HG03175 (cell line): ENCODE measurements around the gene SPC24.
"Not testable (repeated sequence)": the region's sequence is repeated elsewhere in the genome, so short reads cannot be mapped to it uniquely, and the experiment has no call there.

Experiments
- ATAC-seq: cut with Tn5 transposase; IDR thresholded peaks from one replicate; pipeline ENCODE4 v1.9.1; 2021; ENCODE audit warnings: mild to moderate bottlenecking, moderate library complexity; ENCODE audit not compliant: unreplicated experiment

The SPC24 gene

GRCh38 chr19:11166281-11167142, 10.9 kb upstream of the SPC24 start:
- no peak for ATAC-seq

GRCh38 chr19:11165486-11166030, 10.0 kb upstream of the SPC24 start:
- no peak for ATAC-seq

- ATAC-seq = no peak
Measured at GRCh38 chr19:11164879-11165406, 9.4 kb upstream of the SPC24 start.

GRCh38 chr19:11164296-11164695, 8.7 kb upstream of the SPC24 start:
- ATAC-seq = no peak

GRCh38 chr19:11160440-11160768, 4.8 kb upstream of the SPC24 start:
- not testable (repeated sequence) for ATAC-seq

- no peak for ATAC-seq
Measured at GRCh38 chr19:11159598-11160439, 4.2 kb upstream of the SPC24 start.

DNA sequence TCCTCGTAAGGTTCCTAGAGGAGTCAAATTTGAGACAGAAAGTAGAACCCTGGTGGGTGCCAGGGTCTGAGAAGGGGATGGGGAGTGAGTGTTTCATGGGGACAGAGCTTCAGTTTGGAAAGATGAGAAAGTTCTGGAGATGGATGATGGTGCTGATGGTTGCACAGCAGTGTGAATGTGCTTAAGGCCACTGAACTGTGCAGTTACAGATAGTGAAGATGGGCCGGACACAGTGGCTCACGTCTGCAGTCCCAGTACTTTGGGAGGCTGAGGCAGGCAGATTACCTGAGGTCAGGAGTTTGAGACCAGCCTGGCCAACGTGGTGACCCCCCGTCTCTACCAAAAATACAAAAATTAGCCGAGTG, 917 bp downstream of the SPC24 start:
- no peak for ATAC-seq

GRCh38 chr19:11152318-11153062, 3.1 kb downstream of the SPC24 start:
- no peak for ATAC-seq

DNA sequence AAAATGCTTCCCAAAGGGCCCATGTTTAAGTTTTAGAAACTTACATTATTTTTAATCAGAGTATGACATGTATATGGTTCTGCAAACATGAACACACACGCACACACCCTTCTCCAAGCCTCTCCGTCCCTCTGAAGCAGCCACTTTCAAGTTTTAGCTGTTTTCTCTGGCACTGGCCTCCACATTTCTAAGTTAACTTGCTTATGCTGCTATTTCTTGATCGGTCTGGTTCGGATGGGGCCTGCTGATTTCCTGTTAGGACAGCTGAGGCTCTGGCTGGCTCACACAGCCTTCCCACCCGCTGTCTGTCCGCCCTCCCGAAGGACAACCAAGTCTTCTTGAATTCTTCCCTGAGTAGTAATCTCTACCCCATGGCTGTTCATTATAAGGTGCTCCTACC, 4.4 kb downstream of the SPC24 start:
- no peak for ATAC-seq

- ATAC-seq = no peak
Measured at GRCh38 chr19:11148001-11148400, 7.6 kb downstream of the SPC24 start.

DNA sequence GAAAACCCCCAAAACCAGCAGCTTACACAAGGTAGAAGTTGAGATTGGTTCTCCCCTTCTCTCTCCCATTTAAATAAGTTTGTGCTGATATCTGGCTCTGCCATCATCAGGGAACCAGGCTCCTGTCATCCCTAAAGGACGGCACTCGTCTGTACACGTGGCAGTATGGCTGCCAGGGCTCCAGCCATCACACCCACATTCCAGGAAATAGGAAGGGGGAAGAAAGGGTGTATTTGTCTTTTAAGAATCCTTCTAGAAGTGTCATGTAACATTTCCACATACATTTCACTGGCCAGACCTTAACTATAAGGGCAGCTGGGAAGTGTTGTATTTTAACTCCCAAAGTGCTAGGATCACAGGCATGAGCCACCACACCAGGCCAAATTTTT, 10.1 kb downstream of the SPC24 start:
- no peak for ATAC-seq

- no peak for ATAC-seq
Measured at GRCh38 chr19:11142528-11143171, 12.9 kb downstream of the SPC24 start.

DNA sequence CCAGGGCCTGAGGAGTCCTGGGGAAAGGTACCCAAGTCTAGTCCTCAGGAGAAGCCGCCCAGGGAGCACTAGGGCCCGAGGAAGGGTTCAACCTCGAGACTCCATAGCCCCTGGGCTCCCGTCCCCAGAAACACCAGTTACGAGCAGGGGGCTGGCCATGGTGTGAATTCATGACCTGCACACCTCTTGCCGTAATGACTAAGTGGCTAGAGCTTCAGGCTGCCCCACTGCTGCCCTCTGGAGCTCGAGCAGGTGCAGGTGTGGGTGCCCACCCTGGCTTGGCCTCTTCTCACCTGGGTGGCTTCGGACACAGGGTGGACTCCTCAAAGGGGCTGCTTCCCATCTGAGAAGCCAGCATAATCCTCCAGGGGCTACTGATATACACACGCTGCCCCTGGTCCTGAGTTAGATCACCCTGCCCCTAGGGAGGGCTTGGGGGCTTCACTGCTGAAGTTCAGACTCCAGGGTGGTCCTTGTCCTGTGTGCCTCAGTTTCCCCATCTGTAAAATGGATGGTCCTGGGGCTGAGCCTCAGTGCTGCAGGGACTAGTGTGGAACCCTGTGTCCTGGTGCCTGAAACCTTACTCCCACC, 13.6 kb downstream of the SPC24 start:
- no peak for ATAC-seq

- ATAC-seq = no peak
Measured at GRCh38 chr19:11140896-11141295, 14.7 kb downstream of the SPC24 start.

DNA sequence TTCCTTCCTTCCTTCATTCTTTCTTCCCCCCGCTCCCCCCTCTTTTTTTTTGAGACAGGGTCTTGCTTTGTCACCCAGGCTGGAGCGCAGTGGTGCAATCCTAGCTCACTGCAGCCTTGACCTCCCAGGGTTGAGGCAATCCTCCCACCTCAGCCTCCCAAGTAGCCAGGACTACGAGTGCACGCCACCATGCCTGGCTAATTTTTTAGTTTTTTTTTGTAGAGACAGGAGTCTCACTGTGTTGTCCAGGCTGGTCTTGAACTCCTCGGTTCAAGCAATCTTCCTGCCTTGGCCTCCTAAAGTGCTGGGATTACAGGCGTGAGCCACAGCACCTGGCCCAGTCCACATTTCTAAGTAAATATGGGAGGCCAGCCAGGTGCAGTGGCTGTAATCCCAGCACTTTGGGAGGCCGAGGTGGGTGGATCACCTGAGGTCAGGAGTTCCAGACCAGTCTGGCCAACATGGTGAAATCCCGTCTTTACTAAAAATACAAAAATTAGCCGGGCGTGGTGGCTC, 15.5 kb downstream of the SPC24 start:
- not testable (repeated sequence) for ATAC-seq

- no peak for ATAC-seq
Measured at GRCh38 chr19:11138601-11139300, 16.8 kb downstream of the SPC24 start.

DNA sequence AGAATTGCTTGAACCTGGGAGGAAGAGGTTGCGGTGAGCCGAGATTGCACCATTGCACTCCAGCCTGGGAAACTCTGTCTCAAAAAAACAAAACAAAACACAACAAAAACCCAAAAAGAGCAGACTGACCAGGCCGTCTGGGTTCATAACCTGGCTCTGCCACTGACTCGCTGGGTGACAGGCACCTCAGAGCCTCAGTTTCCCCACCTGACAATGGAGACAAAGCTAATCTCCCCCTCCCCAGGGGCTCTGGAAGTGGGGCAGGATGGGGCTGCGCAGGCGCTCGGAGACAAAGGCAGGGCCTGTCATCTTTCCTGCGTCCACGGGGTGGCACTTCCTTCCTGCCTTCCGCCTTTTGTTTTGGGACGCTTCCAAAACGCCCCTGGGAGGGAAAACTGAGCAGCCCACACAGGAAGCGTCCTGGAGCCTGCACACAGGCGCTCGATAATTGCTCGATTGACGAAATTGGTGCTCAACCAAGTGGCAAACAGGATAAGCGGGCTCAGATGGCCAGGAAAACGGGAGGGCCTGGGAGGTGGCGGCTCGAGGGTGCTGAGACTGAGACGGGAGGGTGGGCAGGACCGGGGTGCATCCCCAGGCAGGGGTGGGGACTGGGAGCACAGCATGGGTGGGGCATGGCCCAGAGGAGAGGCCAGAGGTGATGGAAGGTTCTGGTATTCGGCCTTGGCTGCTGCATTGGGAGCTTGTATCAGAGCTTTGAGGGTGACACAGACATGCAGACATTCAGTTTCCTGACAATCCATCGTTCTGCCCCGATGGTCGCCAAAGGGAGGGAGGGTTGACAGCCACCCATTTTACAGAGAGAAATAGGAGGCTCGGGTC, 17.8 kb downstream of the SPC24 start:
- no peak for ATAC-seq

DNA sequence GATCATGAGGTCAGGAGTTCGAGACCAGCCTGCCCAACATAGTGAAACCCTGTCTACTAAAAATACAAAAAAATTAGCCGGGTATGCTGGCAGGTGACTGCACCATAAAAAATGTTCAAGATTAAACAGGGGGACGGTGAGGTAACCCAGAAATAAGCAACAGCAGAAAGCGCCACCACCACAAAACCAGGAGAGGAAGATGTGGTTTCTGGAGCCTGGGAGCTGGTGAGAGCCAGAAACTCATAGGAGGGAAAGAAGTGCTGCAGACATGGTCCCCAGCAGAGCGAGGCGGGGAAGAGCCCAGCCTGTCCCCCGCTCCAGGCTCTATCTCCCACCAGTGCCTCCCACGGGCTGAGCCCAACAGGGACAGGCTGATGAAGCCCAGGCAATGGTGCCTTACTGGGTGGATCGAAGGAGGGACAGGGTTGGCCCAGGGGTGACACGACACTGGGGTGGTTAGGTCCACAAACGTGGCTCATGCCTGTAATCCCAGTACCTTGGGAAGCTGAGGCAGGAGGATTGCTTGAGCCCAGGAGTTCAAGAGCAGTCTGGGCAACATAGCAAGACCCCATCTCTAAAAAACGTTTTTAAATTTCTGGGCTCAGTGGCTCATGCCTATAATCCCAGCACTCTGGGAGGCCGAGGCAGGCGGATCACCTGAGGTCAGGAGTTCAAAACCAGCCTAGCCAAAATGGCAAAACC, 19.0 kb downstream of the SPC24 start:
- ATAC-seq = no peak
